RPMI7951 (cell line): Measurements from ENCODE around the gene TRIM37. TPM values are rescaled to one million over a fixed set of nuclear protein-coding genes. Genes with fewer than 3 reads are reported as not detected.
"Not testable (repeated sequence)": the region's sequence is repeated elsewhere in the genome, so short reads cannot be mapped to it uniquely, and the experiment has no call there.

ENCODE experiments used
- DNase-seq: peaks from one replicate; pipeline ENCODE4 v3.0.0-alpha.2; 2012; ENCODE audit warnings: low read depth
- total RNA-seq: library from RNA; depleted of rRNA; stranded (reverse); fragments of >200 nt; shearing (Covaris generic); gene quantifications from 2 replicates; pipeline ENCODE4 v1.2.3, GENCODE V29; 2014

The TRIM37 gene
- total RNA-seq, 1 experiment from 2014 or later, result 22.9 TPM

DNA sequence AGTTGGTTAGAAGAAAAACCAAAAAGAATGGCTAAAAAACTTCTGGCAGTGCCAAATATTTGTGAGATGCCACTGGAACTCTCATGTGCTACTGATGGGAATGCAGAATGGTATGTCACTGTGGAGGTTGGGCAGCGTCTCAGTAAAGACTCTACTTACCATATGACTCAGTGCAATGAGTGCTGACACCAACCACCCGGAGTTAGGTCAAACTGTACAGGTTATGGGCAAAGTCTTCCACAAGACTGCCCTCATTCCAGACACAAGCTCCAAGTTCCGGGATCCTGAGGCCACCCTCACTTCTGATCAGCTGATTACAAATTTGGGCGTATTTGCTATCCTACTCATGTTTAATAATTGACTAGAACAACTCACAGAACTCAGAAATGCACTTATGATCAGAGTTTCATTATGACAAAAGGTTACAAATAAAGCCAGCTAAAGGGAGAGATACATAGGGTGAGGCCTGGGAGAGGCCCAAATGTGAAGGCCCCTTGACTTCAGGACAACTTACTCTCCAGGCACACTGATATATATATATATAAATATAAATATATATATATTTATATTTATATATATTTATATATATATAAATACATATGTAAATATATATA, 114.9 kb downstream of the TRIM37 start:
- DNase-seq, result peak; percentile 49

DNA sequence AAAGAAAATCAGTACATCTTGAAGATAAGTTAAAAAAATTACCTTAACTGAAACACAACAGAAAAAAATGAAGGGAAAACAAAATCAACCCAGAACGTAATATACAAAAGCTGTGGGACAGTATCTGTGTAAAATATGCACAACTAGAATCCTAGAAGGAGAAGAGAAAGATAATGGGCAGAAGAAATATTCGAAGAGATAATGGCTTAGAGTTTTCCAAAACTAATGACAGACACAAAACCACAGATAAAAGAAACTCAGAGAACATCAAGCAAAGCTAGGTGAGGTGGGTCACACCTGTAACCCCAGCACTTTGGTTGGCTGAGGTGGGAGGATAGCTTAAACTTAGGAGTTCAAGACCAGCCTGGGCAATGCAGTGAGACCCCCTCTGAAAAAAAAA, 117.1 kb downstream of the TRIM37 start:
- DNase-seq, result no peak

DNA sequence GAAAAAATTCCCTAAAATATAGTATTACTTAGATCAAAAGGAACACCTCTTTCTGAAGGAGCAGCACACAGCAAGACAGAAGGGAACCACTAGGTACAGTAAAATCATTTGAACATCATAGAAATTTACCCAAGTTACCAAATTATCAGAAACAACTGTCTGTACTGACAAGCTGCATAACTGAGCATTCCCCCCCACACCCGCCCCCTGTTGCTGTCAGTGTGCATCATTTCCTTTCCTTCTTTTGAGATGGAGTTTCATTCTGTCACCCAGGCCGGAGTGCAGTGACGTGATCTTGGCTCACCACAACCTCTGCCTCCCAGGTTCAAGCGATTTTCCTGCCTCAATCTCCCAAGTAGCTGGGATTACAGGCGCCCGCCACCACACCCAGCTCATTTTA, 120.7 kb downstream of the TRIM37 start:
- DNase-seq, result no peak

DNA sequence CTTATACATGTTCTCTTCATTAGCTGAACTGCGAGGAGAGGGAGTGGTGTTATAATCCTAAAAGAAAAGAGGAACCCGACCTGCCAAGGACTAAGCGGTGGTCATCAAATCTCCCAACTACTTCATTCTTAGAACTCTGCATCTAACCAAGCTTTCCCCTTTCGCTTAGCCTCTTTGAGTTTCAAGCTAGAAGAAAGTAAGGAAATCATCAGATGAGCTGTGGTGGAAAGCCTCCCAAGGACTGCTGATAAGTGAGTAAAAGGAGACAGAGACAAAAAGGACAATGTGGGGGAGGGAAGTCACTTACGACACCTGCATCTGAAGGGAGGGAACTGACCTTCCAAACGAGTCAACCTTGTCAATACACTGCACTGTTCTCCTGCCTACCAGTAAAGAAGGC, 121.3 kb downstream of the TRIM37 start:
- DNase-seq, result no peak

DNA sequence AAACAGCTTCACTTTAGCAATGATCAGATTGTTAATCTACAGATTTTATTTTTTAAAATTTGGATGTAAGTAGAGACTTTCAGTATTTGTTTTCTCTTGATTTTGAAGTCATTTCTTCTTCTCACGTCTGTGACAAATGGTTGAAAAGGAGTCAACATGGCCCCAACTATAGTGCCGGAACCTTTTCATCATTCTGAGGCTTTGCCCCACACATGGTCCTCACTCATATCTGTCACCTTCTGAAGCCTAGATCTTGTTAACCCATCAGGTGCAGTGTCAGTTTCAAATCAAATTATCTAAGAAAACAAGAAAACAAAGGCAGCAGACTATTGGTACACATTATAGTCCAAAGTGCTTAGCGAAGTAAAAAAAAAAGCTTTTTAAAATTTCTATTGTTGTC, 124.1 kb downstream of the TRIM37 start:
- no peak for DNase-seq

DNA sequence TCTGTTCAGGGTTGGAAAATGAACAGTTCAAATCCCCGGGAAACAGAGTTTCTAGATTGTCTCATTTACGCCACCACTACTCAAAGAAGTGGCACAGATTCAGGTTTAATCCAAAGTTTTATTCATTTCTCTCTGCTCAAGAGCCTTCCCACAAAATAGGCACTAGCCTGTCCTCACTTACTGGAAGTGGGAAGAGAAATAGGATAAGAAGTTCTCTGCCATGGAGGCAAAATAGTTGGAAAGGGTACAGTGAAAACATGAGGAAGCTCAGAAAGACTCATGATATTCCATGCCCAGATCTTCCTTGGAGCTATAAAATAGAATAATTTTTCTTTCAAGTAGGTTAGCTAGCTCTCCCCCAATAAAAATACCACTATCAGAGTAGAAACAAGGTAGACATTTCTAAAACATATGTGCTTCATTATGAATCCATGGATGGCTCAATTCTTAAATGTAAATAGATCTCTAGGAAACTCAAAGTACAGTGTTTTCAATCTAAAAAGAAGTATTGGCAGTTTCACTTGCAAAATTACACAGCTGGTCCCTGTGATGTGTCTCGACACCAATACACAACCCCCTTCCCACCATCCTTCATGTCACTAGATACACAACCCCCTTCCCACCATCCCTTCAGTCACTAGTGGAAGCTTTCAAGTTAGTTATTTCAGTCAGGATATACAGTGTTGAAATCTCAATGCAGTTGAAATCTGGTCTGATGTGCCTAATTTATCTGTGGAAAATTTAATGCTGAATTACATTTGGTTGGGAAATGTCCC, 125.8 kb downstream of the TRIM37 start:
- DNase-seq, result no peak

DNA sequence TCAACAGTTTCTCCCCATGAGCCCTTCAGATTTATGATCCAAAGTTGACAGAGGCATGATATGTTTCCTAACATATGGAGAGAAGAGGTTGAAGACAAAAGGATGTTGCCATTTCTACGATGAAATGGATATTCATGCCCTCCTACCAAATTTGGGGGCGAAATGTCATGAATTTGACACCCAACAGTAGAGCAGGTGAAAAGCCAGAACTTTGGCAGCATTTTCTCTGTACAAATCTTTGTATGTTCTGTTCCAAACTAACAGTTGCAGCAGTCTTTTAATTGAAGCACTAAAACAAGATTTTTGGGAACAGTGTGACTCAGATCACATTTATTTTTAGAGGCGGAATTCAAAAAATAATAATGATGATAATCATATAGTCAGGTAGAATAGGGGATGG, 130.1 kb downstream of the TRIM37 start:
- no peak for DNase-seq

DNA sequence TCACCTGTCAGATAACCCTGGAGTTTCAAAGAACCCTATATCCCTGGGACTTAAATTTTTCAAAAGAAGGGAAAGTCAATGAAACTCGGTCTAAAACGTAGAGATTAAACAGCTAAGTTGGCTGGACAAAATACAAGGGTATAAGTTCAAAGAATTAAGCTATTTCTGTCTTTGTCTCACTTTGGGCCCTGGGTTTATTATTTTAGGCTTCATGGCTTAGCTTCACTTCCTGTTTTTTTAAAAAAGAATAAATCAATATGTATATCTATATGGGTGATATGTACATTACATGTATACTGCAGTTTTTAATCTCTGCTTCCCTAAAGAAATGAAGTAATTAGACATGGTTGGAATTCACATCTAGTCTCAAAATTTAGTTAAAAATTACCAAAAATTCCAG, 132.3 kb downstream of the TRIM37 start:
- no peak for DNase-seq

DNA sequence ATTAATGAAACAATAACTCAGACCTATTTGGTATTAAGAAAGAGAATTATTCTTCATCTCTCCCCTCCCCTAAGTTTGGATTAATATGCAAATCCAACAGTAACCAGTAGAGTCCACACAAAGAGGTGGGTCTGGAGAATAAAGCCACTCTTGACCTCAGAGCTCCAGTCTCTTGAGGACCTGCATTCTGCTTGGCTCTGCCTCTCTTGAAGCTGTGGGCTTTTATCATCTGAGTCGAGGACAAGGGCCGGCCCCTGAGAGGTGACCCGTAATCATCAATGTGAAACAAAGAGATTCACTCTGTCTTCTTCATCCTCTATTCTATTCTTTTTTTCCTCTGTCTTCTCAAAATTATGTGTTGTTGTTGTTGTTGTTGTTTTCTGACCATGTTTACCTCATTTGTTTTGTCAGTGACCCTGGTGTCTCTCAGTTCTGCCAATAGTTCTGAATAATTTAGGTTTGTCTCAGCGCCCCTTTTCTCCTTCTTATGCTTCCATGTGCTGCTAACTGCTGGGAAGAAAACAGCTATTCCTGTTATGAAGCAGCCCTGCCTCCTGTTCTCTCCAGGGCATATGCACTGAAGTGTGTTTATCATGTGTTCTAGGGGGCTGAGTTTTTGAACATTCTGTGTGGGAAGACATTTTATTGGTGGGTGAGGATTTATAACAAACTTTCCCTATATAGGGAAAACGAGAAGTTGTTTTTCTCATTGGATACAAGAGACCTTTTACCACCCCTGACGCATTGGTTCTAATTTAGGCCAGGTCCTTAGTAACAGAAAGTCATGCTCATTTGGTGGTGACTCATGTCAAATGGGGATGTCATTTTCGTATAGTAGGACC, 135.8 kb downstream of the TRIM37 start:
- DNase-seq, result peak; percentile 42

DNA sequence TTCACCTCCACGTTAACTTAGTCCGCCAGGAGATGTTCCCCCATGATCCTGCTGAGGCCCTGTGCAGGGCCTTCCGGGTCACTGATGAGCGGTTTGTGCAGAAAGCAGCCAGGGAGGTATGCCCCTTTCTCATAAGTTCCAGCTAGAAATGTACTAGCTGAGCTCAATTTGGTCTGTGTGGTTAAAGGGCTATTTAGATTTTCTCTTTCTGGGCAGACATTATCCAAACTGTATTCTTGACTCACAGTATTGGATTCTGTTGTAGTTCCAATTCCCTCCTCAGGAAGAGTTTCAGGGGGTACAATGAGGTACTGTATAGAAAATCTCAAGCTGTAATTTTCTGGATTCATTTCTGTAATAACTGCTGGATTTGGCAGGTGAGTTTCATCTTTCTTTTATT, 137.1 kb downstream of the TRIM37 start:
- no peak for DNase-seq

DNA sequence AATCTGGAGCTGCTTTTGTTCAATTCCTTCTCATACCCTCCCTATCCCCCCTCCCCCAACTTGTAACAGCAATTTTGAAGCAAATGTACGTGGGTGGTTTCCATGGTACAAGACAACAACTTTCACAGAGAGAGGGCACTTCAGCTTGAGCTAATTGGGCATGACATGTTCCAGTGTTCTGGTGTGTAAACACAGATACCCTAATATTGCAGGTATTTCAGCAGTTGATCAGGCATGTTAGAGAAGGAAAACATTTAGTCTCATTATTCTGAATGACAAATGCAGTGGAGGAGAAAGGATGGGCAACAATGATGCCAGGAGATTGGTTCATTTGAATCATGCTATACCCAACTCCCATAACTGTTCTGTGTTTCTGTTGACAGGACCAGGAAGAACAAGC, 137.5 kb downstream of the TRIM37 start:
- DNase-seq, result no peak

DNA sequence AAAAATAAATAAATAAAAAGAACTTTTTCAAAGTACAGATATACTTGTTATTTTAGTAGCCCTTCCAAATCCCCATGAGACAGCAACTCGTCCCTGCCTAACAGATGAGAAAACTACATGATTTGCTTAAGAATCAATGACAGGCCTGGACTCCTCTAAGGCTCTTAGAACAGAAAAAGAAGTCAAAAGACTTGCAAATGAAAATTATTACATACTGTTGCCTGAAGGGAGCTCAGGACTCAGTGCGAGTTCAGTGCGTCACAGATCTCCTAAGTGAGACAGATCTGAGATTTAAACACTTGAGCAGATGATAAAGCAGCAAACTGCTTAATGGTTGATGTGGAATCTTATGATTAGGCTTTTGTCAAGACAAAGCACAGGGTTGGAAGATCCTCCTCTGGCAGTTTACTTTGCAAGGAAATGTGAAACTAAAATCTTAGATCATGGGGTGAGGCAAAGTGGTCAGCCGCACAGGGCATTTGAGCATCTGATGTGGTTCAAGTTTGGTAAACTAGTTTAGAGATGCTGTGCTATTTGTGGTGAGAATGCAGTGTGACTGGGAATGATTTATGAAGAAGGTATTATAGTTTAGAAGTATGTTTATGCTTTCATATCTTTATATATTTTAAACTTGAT, 138.1 kb downstream of the TRIM37 start:
- peak; percentile 15 for DNase-seq

DNA sequence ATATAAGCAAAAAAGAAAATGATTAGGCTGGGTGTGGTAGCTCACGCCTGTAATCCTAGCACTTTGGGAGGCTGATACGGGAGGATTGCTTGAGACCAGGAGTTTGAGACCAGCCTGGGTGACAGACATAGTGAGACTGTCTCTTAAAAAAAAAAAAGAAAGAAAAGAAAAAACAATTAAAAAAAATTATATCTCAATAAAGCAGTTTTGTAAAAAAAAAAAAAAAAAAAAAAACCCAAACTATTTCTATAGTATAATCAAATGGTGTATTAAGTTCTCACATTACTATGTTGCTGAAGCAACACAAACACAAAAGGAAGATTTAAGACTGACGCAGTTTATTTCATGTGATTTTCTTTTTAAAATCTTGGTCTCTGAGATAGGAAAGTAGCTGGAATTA, 140.5 kb downstream of the TRIM37 start:
- DNase-seq, result no peak

DNA sequence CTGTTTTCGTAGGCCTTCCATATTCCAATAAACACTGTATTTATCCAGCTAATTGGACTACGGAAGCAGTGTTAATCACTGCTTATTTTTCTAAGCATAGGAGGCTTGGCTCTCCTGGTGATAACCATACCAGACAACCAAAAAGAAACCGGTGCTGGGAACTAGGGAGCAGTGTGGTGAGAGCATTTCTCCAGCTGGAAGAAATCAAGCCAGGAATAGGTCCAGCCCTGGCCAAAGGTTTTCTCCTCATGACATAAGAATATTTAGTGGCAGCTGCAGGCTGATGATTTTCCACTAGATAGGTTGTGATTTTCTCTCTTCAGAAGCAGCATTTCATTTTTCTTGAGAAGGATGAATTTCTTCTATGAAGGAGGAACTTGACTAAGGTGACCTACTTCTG, 141.5 kb downstream of the TRIM37 start:
- DNase-seq, result no peak

DNA sequence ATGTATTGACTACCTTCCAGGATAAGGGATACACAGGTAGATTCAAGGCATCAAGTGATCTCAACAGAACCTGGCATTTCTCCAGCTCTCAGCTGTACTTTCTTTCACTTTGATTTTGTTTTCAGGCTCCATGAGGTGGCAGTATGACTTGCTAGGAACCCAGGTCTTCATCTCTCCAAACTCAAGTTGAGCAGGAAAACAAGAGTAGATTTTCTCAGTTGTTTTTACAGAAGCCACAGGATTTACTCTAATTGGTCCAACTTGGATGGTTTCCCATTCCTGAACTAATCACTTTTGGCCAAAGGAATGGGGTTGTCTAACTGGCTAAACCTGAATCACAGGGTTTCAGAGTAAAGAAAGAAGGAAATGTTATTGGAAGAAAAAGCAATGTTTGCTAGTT, 146.6 kb downstream of the TRIM37 start:
- peak; percentile 58 for DNase-seq

DNA sequence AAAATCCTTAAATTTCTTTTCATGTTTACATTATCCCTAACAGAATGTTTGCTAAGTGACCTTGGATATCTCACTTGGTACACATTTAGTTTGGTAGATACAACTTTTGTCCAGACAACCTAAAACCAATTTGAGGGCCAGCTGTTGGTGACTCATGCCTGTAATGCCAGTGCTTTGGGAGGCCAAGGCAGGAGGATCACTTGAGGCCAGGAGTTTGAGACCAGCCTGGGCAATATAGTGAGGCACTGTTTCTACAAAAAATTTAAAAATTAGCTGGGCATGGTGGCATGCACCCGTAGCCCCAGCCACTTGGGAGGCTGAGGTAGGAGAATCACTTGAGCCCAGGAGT, 149.0 kb downstream of the TRIM37 start:
- not testable (repeated sequence) for DNase-seq

DNA sequence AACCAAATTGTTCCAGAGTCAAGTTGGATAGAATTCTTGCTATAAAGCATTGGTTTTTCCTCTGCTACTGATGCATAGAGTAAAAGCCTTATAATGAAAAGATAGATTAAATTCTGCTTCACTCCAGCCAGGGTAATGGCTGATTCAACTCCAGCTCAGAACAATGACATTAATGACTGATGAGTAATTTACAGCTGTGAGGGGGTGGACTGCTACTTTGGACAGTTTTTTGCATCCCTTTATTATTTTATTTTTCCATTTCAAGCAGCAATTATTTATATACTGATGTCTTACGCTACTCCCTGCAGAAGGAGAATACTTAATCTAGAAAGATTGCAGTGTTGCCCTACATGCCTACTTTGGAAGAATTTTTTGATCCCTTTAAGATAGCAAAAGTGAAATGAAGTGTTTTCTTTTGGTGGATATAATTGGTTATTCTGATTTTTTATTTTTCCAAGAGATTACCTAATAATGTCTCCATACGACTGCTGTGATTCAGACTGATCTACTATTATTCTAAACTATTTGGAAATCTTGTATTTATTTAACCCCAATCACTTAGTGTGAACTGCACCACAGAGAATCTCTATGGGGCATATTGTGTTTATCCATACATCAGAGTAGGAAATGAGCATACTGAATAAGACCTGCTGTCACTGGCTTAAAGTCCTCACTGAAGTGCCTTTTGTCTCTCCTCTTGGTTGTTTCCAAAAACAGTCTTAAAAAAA, 149.5 kb downstream of the TRIM37 start:
- DNase-seq, result peak; percentile 5

DNA sequence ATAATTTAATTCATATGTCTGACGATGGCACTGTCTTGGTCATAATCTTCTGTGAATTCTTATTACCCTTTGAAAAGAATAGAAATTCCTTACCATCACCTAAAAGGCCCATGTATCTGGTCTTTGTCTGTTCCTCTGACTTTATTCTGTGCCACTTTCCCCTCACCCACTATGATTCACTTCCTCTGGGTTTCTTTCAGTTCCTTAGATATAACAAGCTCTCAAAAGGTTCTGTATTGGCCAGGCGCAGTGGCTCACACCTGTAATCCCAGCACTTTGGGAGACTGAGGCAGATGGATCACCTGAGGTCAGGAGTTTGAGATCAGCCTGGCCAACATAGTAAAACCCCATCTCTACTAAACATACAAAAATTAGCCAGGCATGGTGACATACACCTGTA, 152.3 kb downstream of the TRIM37 start:
- DNase-seq, result not testable (repeated sequence)

DNA sequence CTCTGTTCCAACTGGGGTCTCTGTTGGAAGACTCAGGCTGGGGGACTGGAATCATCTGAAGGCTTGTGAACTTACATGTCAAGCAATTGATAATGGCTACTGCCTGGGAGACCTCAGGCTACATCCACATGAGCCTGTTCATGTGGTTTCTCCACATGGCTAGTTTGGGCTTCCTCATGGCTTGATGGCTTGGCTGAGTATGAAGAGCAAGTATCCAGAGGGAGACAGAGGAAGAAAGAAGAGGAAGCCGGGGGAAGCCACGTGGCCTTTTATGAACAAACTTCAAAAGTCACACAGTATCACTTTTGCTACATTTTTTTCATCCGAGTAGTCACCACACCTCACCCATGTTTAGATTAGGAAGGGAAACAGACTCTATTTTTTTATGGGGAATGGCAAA, 158.9 kb downstream of the TRIM37 start:
- DNase-seq, result no peak

DNA sequence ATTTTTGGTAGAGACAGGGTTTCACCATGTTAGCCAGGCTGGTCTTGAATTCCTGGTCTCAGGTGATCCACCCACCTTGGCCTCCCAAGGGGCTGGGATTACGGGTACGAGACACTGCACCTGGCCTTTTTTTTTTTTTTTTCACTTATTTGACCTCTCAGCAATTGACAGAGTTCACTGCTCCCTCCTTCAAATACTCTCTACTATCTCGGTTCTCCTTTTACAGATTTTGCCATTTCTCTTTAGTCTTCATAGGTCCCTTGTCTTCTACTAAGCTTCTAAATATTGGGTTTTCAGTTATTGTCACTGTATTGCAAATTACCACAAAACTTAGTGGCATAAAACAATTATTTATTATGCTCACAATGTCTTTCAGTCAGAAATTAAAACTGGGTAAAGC, 159.3 kb downstream of the TRIM37 start:
- DNase-seq, result no peak

DNA sequence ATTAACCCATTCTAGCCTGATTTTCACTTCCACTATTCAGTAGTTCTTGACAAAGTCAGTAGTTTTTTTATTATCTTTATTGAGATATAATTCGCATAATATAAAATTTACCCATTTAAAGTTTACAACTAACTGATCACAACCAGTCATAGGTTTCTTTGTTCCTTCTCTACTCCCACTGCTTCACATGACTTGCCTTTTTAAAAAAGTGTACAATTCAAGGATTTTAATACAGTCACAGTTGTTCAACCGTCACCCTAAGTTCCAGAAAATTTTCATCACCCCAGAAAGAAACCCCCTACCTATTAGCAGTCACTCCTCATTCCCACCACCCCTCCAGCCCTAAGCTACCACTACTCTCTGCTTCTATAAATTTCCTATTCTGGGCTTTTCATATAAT, 162.5 kb downstream of the TRIM37 start:
- DNase-seq, result no peak

DNA sequence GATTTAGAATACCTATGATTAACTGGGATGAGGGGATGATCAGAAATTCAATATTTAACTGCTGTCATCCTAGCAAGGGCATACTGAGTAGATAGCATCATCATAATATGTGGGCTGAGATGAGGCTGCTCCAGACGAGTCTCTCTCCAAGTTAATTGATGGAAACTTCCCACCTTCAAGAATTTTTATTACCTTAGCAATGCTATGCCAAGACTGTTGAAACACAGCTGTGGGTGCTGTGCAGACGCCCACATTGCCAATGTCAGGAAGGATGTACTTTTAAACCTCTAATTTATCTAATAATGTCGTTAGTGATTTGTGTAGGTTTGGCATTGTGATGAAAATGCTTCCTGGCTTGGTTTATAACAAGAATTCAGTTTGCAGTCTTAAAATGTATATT, 170.4 kb downstream of the TRIM37 start:
- DNase-seq, result no peak
